Neutrophil (primary cell): Measurements from ENCODE around the gene TULP4.
"Not testable (repeated sequence)": the region's sequence is repeated elsewhere in the genome, so short reads cannot be mapped to it uniquely, and the experiment has no call there.

Source experiments
- H3K27ac ChIP-seq: fragments of 200-600 bp; sonication (generic); 2 replicates; pipeline ENCODE4 v1.5.1; 2016; ENCODE audit warnings: mild to moderate bottlenecking, moderate library complexity
- H3K27me3 ChIP-seq: fragments of 200-600 bp; sonication (generic); 2 replicates; pipeline ENCODE4 v1.6.0; 2016; ENCODE audit warnings: mild to moderate bottlenecking
- H3K36me3 ChIP-seq: fragments of 200-600 bp; sonication (generic); 2 replicates; pipeline ENCODE4 v1.5.1; 2017
- H3K4me1 ChIP-seq, 2 experiments: fragments of 200-600 bp in 1 of 2; sonication (generic) in 1 of 2; 1 replicate in 1 of 2; 2 replicates in 1 of 2; pipeline versions ENCODE4 v1.5.1 to v1.6.1; 2013 to 2016; ENCODE audit warnings: low read depth in 1 of 2, low read length in 1 of 2, mild to moderate bottlenecking in 1 of 2, moderate library complexity in 1 of 2; ENCODE audit not compliant: control insufficient read depth in 1 of 2, insufficient read depth in 1 of 2
- H3K4me3 ChIP-seq, 2 experiments: fragments of 200-600 bp in 1 of 2; sonication (generic) in 1 of 2; 1 replicate in 1 of 2; 2 replicates in 1 of 2; pipeline ENCODE4 v1.5.1; 2013 to 2016; ENCODE audit warnings: low read depth in 1 of 2, low read length in 1 of 2, mild to moderate bottlenecking in 1 of 2, moderate library complexity in 1 of 2
- H3K9me3 ChIP-seq: fragments of 200-600 bp; sonication (generic); 2 replicates; pipeline ENCODE4 v1.5.1; 2016
- CTCF ChIP-seq: fragments of 200-600 bp; sonication (generic); IDR thresholded peaks from 2 replicates; pipeline ENCODE4 v1.5.1; 2016; ENCODE audit warnings: antibody characterized with exemption

TULP4 gene

GRCh38 chr6:158287047-158287446, 25.2 kb upstream of the TULP4 start:
- Histone ChIP-seq H3K36me3 (no peaks in the 10 kb centered on the region), H3K27ac (no peak overlapping the region), H3K4me3 (no peak overlapping the region), H3K27me3 (no peaks in the 10 kb centered on the region), H3K4me1 (no peaks in the 10 kb centered on the region), H3K9me3 (no peaks in the 10 kb centered on the region)
- TF ChIP-seq CTCF = no peak

GRCh38 chr6:158290040-158290439, 22.2 kb upstream of the TULP4 start:
- TF ChIP-seq CTCF = no peak
- Histone ChIP-seq H3K27ac (no peak overlapping the region), H3K4me1 (no peaks in the 10 kb centered on the region), H3K9me3 (no peaks in the 10 kb centered on the region), H3K36me3 (no peaks in the 10 kb centered on the region), H3K4me3 (no peak overlapping the region), H3K27me3 (no peaks in the 10 kb centered on the region)

- no peaks in the 10 kb centered on the region for H3K4me1 ChIP-seq
- no peak overlapping the region for H3K27ac ChIP-seq
- no peak overlapping the region for H3K4me3 ChIP-seq
- no peaks in the 10 kb centered on the region for H3K27me3 ChIP-seq
- H3K36me3 ChIP-seq = no peaks in the 10 kb centered on the region
- peaks cover 3% of the 10 kb centered on the region for H3K9me3 ChIP-seq
- no peak for TF ChIP-seq CTCF
These were observed 21.6 kb upstream of the TULP4 start for GRCh38 chr6:158290659-158291058.

GRCh38 chr6:158292016-158292415, 20.2 kb upstream of the TULP4 start:
- Histone ChIP-seq H3K4me1 (no peaks in the 10 kb centered on the region), H3K27me3 (no peaks in the 10 kb centered on the region), H3K9me3 (peaks cover 16% of the 10 kb centered on the region), H3K36me3 (no peaks in the 10 kb centered on the region), H3K27ac (no peak overlapping the region), H3K4me3 (no peak overlapping the region)
- TF ChIP-seq CTCF = no peak

GRCh38 chr6:158293122-158293521, 19.1 kb upstream of the TULP4 start:
- Histone ChIP-seq H3K36me3 (no peaks in the 10 kb centered on the region), H3K9me3 (peaks cover 25% of the 10 kb centered on the region), H3K4me1 (no peaks in the 10 kb centered on the region), H3K4me3 (no peak overlapping the region), H3K27ac (no peak overlapping the region), H3K27me3 (no peaks in the 10 kb centered on the region)
- TF ChIP-seq CTCF = no peak

- H3K36me3 ChIP-seq, H3K27me3 ChIP-seq, H3K4me1 ChIP-seq, H3K27ac ChIP-seq, H3K4me3 ChIP-seq: not testable (repeated sequence)
- peaks cover 31% of the 10 kb centered on the region for H3K9me3 ChIP-seq
These were observed 16.1 kb upstream of the TULP4 start for GRCh38 chr6:158295976-158296853.

- not testable (repeated sequence) for H3K36me3 ChIP-seq, H3K27ac ChIP-seq, H3K27me3 ChIP-seq, H3K4me3 ChIP-seq, H3K4me1 ChIP-seq
- H3K9me3 ChIP-seq = peaks cover 31% of the 10 kb centered on the region
These were observed 15.4 kb upstream of the TULP4 start for GRCh38 chr6:158296854-158297324.

- H3K27ac ChIP-seq, H3K36me3 ChIP-seq, H3K4me3 ChIP-seq, H3K4me1 ChIP-seq, H3K27me3 ChIP-seq: not testable (repeated sequence)
- peaks cover 31% of the 10 kb centered on the region for H3K9me3 ChIP-seq
These were observed 14.6 kb upstream of the TULP4 start for GRCh38 chr6:158297657-158298056.
